Measurements from ENCODE around the gene DPYD. TPM values are rescaled to one million over a fixed set of nuclear protein-coding genes. Genes with fewer than 3 reads are reported as not detected.

DPYD gene
- 24.1 and 61.3 TPM in 2 replicates for total RNA-seq

GRCh38 chr1:97920832-97921571 is at the start of gene DPYD:
TSS of gene DPYD (minus strand) at chr1:97921034. CDS start at chr1:97920922, 112 bp downstream.

Data from placental pericyte (primary cell).